ENCODE measurements around the gene SH3GL1.

SH3GL1 gene

DNA sequence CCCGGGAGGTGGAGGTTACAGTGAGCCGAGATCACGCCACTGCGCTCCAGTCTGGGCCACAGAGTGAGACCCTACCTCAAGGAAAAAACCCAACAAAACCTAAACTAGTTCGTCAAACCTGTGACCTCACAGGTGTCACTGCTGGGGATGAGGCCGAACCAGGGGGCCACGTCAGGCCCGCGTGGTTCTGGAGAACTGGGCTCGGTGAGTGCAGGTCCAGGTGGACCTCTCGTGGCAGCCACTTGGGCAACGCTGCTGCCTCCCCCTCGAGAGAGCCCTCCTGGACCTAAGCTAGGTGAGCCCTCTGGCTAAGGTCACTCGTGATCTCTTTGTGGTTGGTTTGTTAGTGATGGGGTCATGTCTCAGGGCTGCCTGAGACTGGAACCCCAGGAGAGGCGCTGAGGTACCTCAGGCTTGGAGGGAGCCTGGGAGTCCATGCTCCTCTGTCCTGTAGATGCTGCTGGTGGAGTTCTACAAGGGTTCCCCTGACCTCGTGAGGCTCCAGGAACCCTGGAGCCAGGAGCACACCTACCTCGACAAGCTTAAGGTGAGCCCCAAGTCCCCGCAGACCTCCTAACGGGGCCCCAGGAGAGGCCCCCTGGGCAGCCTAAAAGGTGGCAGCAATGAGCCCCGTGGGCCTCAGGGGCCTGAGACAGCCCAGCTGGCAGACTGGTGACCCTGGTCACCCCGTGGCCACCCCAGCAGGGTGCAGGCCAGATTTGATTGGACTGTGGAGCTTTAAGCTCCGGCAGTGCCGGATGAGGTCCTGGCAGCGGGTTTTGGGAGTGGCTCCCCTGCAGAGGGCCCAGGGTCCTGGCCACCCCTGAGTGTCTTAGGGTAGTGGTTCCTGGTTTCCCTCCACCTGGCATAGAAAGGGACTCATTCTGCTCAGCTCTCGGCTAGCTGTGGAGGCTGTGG lies 41.4 kb downstream of the SH3GL1 start:
- H3K9me2 ChIP-seq (replicated peaks; ENCODE audit: insufficient read depth, low read length), result no peaks in the 10 kb centered on the region
- H3K4me1 ChIP-seq (ENCODE audit: low read length), result no peaks in the 10 kb centered on the region
- no peak overlapping the region for H2AFZ ChIP-seq (ENCODE audit: low read length)
- TF ChIP-seq, protein P1, sequence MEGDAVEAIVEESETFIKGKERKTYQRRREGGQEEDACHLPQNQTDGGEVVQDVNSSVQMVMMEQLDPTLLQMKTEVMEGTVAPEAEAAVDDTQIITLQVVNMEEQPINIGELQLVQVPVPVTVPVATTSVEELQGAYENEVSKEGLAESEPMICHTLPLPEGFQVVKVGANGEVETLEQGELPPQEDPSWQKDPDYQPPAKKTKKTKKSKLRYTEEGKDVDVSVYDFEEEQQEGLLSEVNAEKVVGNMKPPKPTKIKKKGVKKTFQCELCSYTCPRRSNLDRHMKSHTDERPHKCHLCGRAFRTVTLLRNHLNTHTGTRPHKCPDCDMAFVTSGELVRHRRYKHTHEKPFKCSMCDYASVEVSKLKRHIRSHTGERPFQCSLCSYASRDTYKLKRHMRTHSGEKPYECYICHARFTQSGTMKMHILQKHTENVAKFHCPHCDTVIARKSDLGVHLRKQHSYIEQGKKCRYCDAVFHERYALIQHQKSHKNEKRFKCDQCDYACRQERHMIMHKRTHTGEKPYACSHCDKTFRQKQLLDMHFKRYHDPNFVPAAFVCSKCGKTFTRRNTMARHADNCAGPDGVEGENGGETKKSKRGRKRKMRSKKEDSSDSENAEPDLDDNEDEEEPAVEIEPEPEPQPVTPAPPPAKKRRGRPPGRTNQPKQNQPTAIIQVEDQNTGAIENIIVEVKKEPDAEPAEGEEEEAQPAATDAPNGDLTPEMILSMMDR (IDR thresholded peaks at IDR 0.05; ENCODE audit: low read length), result no peak
- TF ChIP-seq EZH2 (optimal IDR thresholded peaks at IDR 0.05; ENCODE audit: low read depth, low read length), result no peak
- TF ChIP-seq EZH2phosphoT487 (IDR thresholded peaks at IDR 0.05; ENCODE audit: low read length), result no peak
- H3K79me2 ChIP-seq (ENCODE audit: low read length), result no peaks in the 10 kb centered on the region
- no peaks in the 10 kb centered on the region for H4K20me1 ChIP-seq (ENCODE audit: insufficient read depth, low read length)
- no peaks in the 10 kb centered on the region for H3K9me3 ChIP-seq (replicated peaks; ENCODE audit: insufficient read depth, low read length)
- H3F3A ChIP-seq (ENCODE audit: insufficient read depth, low read length), result no peaks in the 10 kb centered on the region; the same call in 1 of the 2 replicates
- no peak overlapping the region for H3K27ac ChIP-seq (ENCODE audit: low read length)
- H3K4me3 ChIP-seq (ENCODE audit: low read length), result no peak overlapping the region
- no peak overlapping the region for H3K4me2 ChIP-seq (ENCODE audit: low read depth, low read length)
- no peaks in the 10 kb centered on the region for H3K27me3 ChIP-seq (replicated peaks; ENCODE audit: insufficient read depth, low read length)
- H3K9ac ChIP-seq (ENCODE audit: low read length), result no peak overlapping the region
- no peak for DNase-seq
- H3K36me3 ChIP-seq (replicated peaks; ENCODE audit: insufficient read depth, low read length), result 0 out of 2 replicates have a peak, but pooled peaks cover 4% of the 10 kb centered on the region

DNA sequence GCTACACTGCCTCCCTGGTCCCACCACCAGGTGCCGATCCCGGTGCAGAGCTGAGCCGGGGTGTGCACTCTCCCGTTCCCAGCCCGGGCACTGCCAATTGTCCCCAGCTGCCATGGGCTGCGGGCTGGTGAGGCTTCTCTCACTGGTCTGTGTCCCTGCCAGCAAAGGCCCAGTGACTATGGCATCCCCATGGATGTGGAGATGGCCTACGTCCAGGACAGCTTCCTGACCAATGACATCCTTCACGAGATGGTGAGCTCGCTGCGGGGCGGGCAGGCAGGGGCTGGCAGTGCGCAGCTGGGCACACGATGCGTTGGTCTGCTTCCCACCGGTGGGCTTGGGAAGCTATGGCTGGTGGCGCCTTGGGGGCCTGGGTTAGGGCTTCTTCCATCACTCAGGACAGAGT lies 42.4 kb downstream of the SH3GL1 start:
- H3F3A ChIP-seq (ENCODE audit: insufficient read depth, low read length), result no peaks in the 10 kb centered on the region; the same call in 1 of the 2 replicates
- H3K4me3 ChIP-seq (ENCODE audit: low read length), result no peak overlapping the region
- no peak overlapping the region for H3K4me2 ChIP-seq (ENCODE audit: low read depth, low read length)
- DNase-seq, result no peak
- H4K20me1 ChIP-seq (ENCODE audit: insufficient read depth, low read length), result no peaks in the 10 kb centered on the region
- no peaks in the 10 kb centered on the region for H3K4me1 ChIP-seq (ENCODE audit: low read length)
- H3K79me2 ChIP-seq (ENCODE audit: low read length), result no peaks in the 10 kb centered on the region
- H3K27ac ChIP-seq (ENCODE audit: low read length), result no peak overlapping the region
- H3K36me3 ChIP-seq (replicated peaks; ENCODE audit: insufficient read depth, low read length), result no peaks in the 10 kb centered on the region
- no peaks in the 10 kb centered on the region for H3K9me2 ChIP-seq (replicated peaks; ENCODE audit: insufficient read depth, low read length)
- no peak overlapping the region for H2AFZ ChIP-seq (ENCODE audit: low read length)
- H3K9me3 ChIP-seq (replicated peaks; ENCODE audit: insufficient read depth, low read length), result no peaks in the 10 kb centered on the region
- TF ChIP-seq, protein P1 (IDR thresholded peaks at IDR 0.05; ENCODE audit: low read length), result no peak
- TF ChIP-seq EZH2 (optimal IDR thresholded peaks at IDR 0.05; ENCODE audit: low read depth, low read length) (no peak), EZH2phosphoT487 (IDR thresholded peaks at IDR 0.05; ENCODE audit: low read length) (no peak)
- no peak overlapping the region for H3K9ac ChIP-seq (ENCODE audit: low read length)
- no peaks in the 10 kb centered on the region for H3K27me3 ChIP-seq (replicated peaks; ENCODE audit: insufficient read depth, low read length)

DNA sequence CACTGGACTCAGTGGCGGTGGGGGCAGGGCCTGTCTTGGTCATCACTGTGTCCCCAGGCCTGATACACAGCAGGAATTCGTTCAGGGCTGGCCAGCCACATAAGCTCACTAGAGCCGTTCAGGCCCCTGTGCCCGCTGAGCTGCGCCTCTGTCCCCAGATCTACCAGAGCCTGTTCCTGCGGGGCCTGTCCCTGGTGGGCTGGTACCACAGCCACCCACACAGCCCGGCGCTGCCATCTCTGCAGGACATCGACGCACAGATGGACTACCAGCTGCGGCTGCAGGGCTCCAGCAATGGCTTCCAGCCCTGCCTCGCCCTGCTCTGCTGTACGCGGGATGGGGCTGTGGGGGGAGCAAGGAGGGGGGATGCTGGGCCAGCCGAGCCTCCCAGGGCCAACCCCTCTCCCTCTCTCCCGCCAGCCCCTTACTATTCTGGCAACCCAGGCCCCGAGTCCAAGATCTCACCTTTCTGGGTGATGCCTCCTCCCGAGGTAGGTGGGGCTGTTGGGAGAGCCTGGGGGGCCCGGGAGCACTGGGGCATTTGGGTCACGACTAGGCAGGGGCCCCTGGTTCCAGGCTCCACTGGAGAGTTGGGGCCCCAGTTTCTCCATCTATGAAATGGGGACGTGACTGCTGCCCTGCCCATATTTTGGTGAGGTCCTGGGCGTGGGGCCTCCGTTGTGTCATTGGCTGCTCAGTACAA lies 43.1 kb downstream of the SH3GL1 start:
- no peak for DNase-seq
- Histone ChIP-seq H4K20me1 (ENCODE audit: insufficient read depth, low read length) (no peaks in the 10 kb centered on the region), H3K27me3 (replicated peaks; ENCODE audit: insufficient read depth, low read length) (no peaks in the 10 kb centered on the region), H3K4me3 (ENCODE audit: low read length) (no peak overlapping the region), H3K79me2 (ENCODE audit: low read length) (no peaks in the 10 kb centered on the region), H2AFZ (ENCODE audit: low read length) (no peak overlapping the region), H3K4me2 (ENCODE audit: low read depth, low read length) (no peak overlapping the region), H3K9me3 (replicated peaks; ENCODE audit: insufficient read depth, low read length) (no peaks in the 10 kb centered on the region), H3F3A (ENCODE audit: insufficient read depth, low read length) (no peaks in the 10 kb centered on the region; the same call in 1 of the 2 replicates), H3K27ac (ENCODE audit: low read length) (no peak overlapping the region), H3K9me2 (replicated peaks; ENCODE audit: insufficient read depth, low read length) (no peaks in the 10 kb centered on the region), H3K4me1 (ENCODE audit: low read length) (no peaks in the 10 kb centered on the region), H3K36me3 (replicated peaks; ENCODE audit: insufficient read depth, low read length) (no peaks in the 10 kb centered on the region), H3K9ac (ENCODE audit: low read length) (no peak overlapping the region)
- TF ChIP-seq, protein P1 (IDR thresholded peaks at IDR 0.05; ENCODE audit: low read length), result no peak
- no peak for TF ChIP-seq EZH2 (optimal IDR thresholded peaks at IDR 0.05; ENCODE audit: low read depth, low read length)
- no peak for TF ChIP-seq EZH2phosphoT487 (IDR thresholded peaks at IDR 0.05; ENCODE audit: low read length)
